ENCODE data around the gene A3GALT2.

Gene A3GALT2

GRCh38 chr1:33276573-33277298 is 44.2 kb downstream of the A3GALT2 start:
- Histone ChIP-seq H3K27ac (no peak overlapping the region), H3K4me1 (ENCODE audit: low read depth, poor library complexity, severe bottlenecking) (no peaks in the 10 kb centered on the region), H4K20me1 (ENCODE audit: insufficient read depth) (no peaks in the 10 kb centered on the region), H3K27me3 (ENCODE audit: insufficient read depth, low read depth) (no peaks in the 10 kb centered on the region), H2AFZ (ENCODE audit: low read depth) (no peak overlapping the region), H3K79me2 (ENCODE audit: insufficient read depth, low read depth) (no peaks in the 10 kb centered on the region), H3K9ac (no peak overlapping the region), H3K36me3 (ENCODE audit: insufficient read depth) (no peaks in the 10 kb centered on the region), H3K4me2 (no peak overlapping the region), H3K4me3 (IDR thresholded peaks at IDR 0.05; ENCODE audit: insufficient read depth, low read depth, low read length) (no peak overlapping the region)
- TF ChIP-seq, protein P1, sequence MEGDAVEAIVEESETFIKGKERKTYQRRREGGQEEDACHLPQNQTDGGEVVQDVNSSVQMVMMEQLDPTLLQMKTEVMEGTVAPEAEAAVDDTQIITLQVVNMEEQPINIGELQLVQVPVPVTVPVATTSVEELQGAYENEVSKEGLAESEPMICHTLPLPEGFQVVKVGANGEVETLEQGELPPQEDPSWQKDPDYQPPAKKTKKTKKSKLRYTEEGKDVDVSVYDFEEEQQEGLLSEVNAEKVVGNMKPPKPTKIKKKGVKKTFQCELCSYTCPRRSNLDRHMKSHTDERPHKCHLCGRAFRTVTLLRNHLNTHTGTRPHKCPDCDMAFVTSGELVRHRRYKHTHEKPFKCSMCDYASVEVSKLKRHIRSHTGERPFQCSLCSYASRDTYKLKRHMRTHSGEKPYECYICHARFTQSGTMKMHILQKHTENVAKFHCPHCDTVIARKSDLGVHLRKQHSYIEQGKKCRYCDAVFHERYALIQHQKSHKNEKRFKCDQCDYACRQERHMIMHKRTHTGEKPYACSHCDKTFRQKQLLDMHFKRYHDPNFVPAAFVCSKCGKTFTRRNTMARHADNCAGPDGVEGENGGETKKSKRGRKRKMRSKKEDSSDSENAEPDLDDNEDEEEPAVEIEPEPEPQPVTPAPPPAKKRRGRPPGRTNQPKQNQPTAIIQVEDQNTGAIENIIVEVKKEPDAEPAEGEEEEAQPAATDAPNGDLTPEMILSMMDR (conservative IDR thresholded peaks at IDR 0.05; ENCODE audit: low read depth, low read length): no peak

GRCh38 chr1:33275706-33276572 is 45.0 kb downstream of the A3GALT2 start:
- H3K9ac ChIP-seq: no peak overlapping the region
- no peaks in the 10 kb centered on the region for H3K79me2 ChIP-seq (ENCODE audit: insufficient read depth, low read depth)
- TF ChIP-seq, protein P1 (conservative IDR thresholded peaks at IDR 0.05; ENCODE audit: low read depth, low read length): no peak
- H3K4me1 ChIP-seq (ENCODE audit: low read depth, poor library complexity, severe bottlenecking): no peaks in the 10 kb centered on the region
- no peak overlapping the region for H3K4me2 ChIP-seq
- H3K27me3 ChIP-seq (ENCODE audit: insufficient read depth, low read depth): no peaks in the 10 kb centered on the region
- H4K20me1 ChIP-seq (ENCODE audit: insufficient read depth): no peaks in the 10 kb centered on the region
- H3K4me3 ChIP-seq (IDR thresholded peaks at IDR 0.05; ENCODE audit: insufficient read depth, low read depth, low read length): no peak overlapping the region
- no peak overlapping the region for H3K27ac ChIP-seq
- H2AFZ ChIP-seq (ENCODE audit: low read depth): no peak overlapping the region
- no peaks in the 10 kb centered on the region for H3K36me3 ChIP-seq (ENCODE audit: insufficient read depth)

DNA sequence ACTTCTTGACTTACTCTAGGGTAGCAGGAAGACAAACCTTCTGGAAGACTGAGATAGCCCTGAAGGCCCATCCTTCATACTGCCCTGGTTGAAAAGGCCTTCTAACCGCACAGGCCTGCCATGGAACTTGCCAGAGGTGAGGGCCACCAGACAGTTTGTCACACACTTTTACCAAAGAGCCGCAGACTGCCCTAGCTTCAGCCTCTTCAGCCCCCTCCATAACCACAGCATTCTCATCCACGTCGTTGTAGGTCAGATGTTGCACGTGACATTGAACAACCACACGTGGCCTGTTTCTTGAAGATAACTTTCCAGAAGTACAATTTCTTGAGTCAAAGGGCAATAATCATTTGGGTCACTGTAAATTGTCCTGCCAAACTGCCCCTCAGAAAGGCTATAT is 45.7 kb downstream of the A3GALT2 start:
- no peak overlapping the region for H3K27ac ChIP-seq
- H3K27me3 ChIP-seq (ENCODE audit: insufficient read depth, low read depth): no peaks in the 10 kb centered on the region

GRCh38 chr1:33274446-33274845 is 46.5 kb downstream of the A3GALT2 start:
- Histone ChIP-seq H3K4me1 (ENCODE audit: low read depth, poor library complexity, severe bottlenecking) (no peaks in the 10 kb centered on the region), H3K4me2 (no peak overlapping the region), H3K36me3 (ENCODE audit: insufficient read depth) (no peaks in the 10 kb centered on the region), H3K9ac (no peak overlapping the region), H4K20me1 (ENCODE audit: insufficient read depth) (no peaks in the 10 kb centered on the region), H3K79me2 (ENCODE audit: insufficient read depth, low read depth) (no peaks in the 10 kb centered on the region), H3K27ac (no peak overlapping the region), H3K4me3 (IDR thresholded peaks at IDR 0.05; ENCODE audit: insufficient read depth, low read depth, low read length) (no peak overlapping the region), H2AFZ (ENCODE audit: low read depth) (no peak overlapping the region), H3K27me3 (ENCODE audit: insufficient read depth, low read depth) (no peaks in the 10 kb centered on the region)
- TF ChIP-seq, protein P1 (conservative IDR thresholded peaks at IDR 0.05; ENCODE audit: low read depth, low read length): no peak

More for the DNA sequence above, 45.7 kb downstream of the A3GALT2 start:
- Histone ChIP-seq H3K4me1 (ENCODE audit: low read depth, poor library complexity, severe bottlenecking) (no peaks in the 10 kb centered on the region), H3K4me2 (no peak overlapping the region), H4K20me1 (ENCODE audit: insufficient read depth) (no peaks in the 10 kb centered on the region), H3K36me3 (ENCODE audit: insufficient read depth) (no peaks in the 10 kb centered on the region), H3K4me3 (IDR thresholded peaks at IDR 0.05; ENCODE audit: insufficient read depth, low read depth, low read length) (no peak overlapping the region), H3K79me2 (ENCODE audit: insufficient read depth, low read depth) (no peaks in the 10 kb centered on the region), H3K9ac (no peak overlapping the region), H2AFZ (ENCODE audit: low read depth) (no peak overlapping the region)
- TF ChIP-seq, protein P1 (conservative IDR thresholded peaks at IDR 0.05; ENCODE audit: low read depth, low read length): no peak

Measured in KMS-11 (cell line).